Activated naive CD8-positive, alpha-beta T cell treated with anti-CD3 and anti-CD28 coated beads, Interleukin-2, amount 50 U/mL, for 24 hours (primary cell): ENCODE results near the gene GXYLT2.
A peak's percentile ranks its signal among the peaks of the same experiment; 100 is the strongest.

Source experiments
- ATAC-seq: fragments of 150-1000 bp; cut with Tn5 transposase; one replicate; pipeline ENCODE4 v1.10.0; 2021
- DNase-seq: peaks from one replicate; pipeline ENCODE4 v3.0.0; 2021
- H3K27ac Mint-ChIP-seq: one replicate; pipeline ENCODE4 v1.8.0; 2021; ENCODE audit warnings: mild to moderate bottlenecking, mixed read lengths
- H3K27me3 Mint-ChIP-seq: one replicate; pipeline ENCODE4 v1.8.0; 2021; ENCODE audit warnings: mixed read lengths
- H3K36me3 Mint-ChIP-seq: one replicate; pipeline ENCODE4 v1.8.0; 2021; ENCODE audit warnings: low read depth, mixed read lengths
- H3K4me1 Mint-ChIP-seq: one replicate; pipeline ENCODE4 v1.8.0; 2021; ENCODE audit warnings: mixed read lengths
- H3K4me3 Mint-ChIP-seq: one replicate; pipeline ENCODE4 v1.8.0; 2021; ENCODE audit warnings: mild to moderate bottlenecking, moderate library complexity, mixed read lengths
- H3K9me3 Mint-ChIP-seq: one replicate; pipeline ENCODE4 v1.8.0; 2021; ENCODE audit warnings: mixed read lengths

GXYLT2 gene

GRCh38 chr3:72887705-72888545, at the start of gene GXYLT2:
Gene GXYLT2 (plus strand): TSS chr3:72888046. CDS start chr3:72888234, 188 bp downstream.
- H3K36me3 Mint-ChIP-seq = peaks cover 4% of the 10 kb centered on the region
- H3K4me1 Mint-ChIP-seq = peaks cover 19% of the 10 kb centered on the region
- H3K27ac Mint-ChIP-seq = no peak within 1 kb of the TSS
- ATAC-seq (peak; percentile 84), DNase-seq (peak; percentile 38)
- H3K4me3 Mint-ChIP-seq = peak within 1 kb of the TSS; percentile 78
- H3K9me3 Mint-ChIP-seq = peaks cover 5% of the 10 kb centered on the region
- peaks cover 84% of the 10 kb centered on the region for H3K27me3 Mint-ChIP-seq

GRCh38 chr3:72839057-72839456, 48.8 kb upstream of the GXYLT2 start:
- Mint-ChIP-seq H3K9me3 (no peaks in the 10 kb centered on the region), H3K27me3 (no peaks in the 10 kb centered on the region), H3K4me1 (peaks cover 5% of the 10 kb centered on the region), H3K27ac (no peak overlapping the region), H3K4me3 (no peak overlapping the region), H3K36me3 (peaks cover 46% of the 10 kb centered on the region)
- DNase-seq (no peak), ATAC-seq (no peak)

- Mint-ChIP-seq H3K27me3 (no peaks in the 10 kb centered on the region), H3K4me1 (peaks cover 55% of the 10 kb centered on the region), H3K27ac (peak overlapping the region; percentile 75), H3K9me3 (no peaks in the 10 kb centered on the region), H3K4me3 (peak overlapping the region; percentile 3), H3K36me3 (peaks cover 29% of the 10 kb centered on the region)
- DNase-seq (no peak), ATAC-seq (peak; percentile 22)
These were observed 43.3 kb upstream of the GXYLT2 start for GRCh38 chr3:72844436-72844993.

- no peak for DNase-seq
- Mint-ChIP-seq H3K27me3 (no peaks in the 10 kb centered on the region), H3K4me1 (peaks cover 59% of the 10 kb centered on the region), H3K4me3 (peak overlapping the region; percentile 96), H3K27ac (no peak overlapping the region), H3K36me3 (peaks cover 22% of the 10 kb centered on the region), H3K9me3 (no peaks in the 10 kb centered on the region)
- ATAC-seq = no peak
These were observed 41.7 kb upstream of the GXYLT2 start for GRCh38 chr3:72846166-72846565.

- peak overlapping the region; percentile 96 for H3K4me3 Mint-ChIP-seq
These were observed 40.6 kb upstream of the GXYLT2 start for GRCh38 chr3:72847282-72847681.

GRCh38 chr3:72847751-72848702, 39.8 kb upstream of the GXYLT2 start, which contains the start of gene SHQ1:
Gene SHQ1 (minus strand): TSS chr3:72848445. CDS start chr3:72848340, 105 bp downstream.
- peaks cover 10% of the 10 kb centered on the region for H3K36me3 Mint-ChIP-seq
- DNase-seq = peak; percentile 97
- peaks cover 62% of the 10 kb centered on the region for H3K4me1 Mint-ChIP-seq
- H3K9me3 Mint-ChIP-seq = no peaks in the 10 kb centered on the region
- peak within 1 kb of the TSS; percentile 94 for H3K27ac Mint-ChIP-seq
- H3K4me3 Mint-ChIP-seq = peak within 1 kb of the TSS; percentile 96
- peak; percentile 91 for ATAC-seq
- H3K27me3 Mint-ChIP-seq = no peaks in the 10 kb centered on the region

More at GRCh38 chr3:72847282-72847681, 40.6 kb upstream of the GXYLT2 start:
- no peaks in the 10 kb centered on the region for H3K27me3 Mint-ChIP-seq
- ATAC-seq (no peak), DNase-seq (no peak)
- peaks cover 11% of the 10 kb centered on the region for H3K36me3 Mint-ChIP-seq
- no peaks in the 10 kb centered on the region for H3K9me3 Mint-ChIP-seq
- H3K4me1 Mint-ChIP-seq = peaks cover 62% of the 10 kb centered on the region
- H3K27ac Mint-ChIP-seq = peak overlapping the region; percentile 94

GRCh38 chr3:72848703-72849081, 39.2 kb upstream of the GXYLT2 start:
- H3K4me1 Mint-ChIP-seq = peaks cover 61% of the 10 kb centered on the region
- DNase-seq (peak; percentile 20), ATAC-seq (peak; percentile 12)

GRCh38 chr3:72855001-72855400, 32.8 kb upstream of the GXYLT2 start:
- ATAC-seq = no peak

More at GRCh38 chr3:72848703-72849081, 39.2 kb upstream of the GXYLT2 start:
- Mint-ChIP-seq H3K9me3 (no peaks in the 10 kb centered on the region), H3K27me3 (no peaks in the 10 kb centered on the region), H3K4me3 (peak overlapping the region; percentile 96), H3K27ac (peak overlapping the region; percentile 94), H3K36me3 (peaks cover 6% of the 10 kb centered on the region)

GRCh38 chr3:72860053-72860452, 27.8 kb upstream of the GXYLT2 start:
- no peak overlapping the region for H3K4me3 Mint-ChIP-seq
- H3K9me3 Mint-ChIP-seq = no peaks in the 10 kb centered on the region
- no peak overlapping the region for H3K27ac Mint-ChIP-seq
- H3K36me3 Mint-ChIP-seq = no peaks in the 10 kb centered on the region
- DNase-seq (no peak), ATAC-seq (no peak)
- no peaks in the 10 kb centered on the region for H3K27me3 Mint-ChIP-seq
- no peaks in the 10 kb centered on the region for H3K4me1 Mint-ChIP-seq

More at GRCh38 chr3:72855001-72855400, 32.8 kb upstream of the GXYLT2 start:
- no peaks in the 10 kb centered on the region for H3K27me3 Mint-ChIP-seq
- H3K4me1 Mint-ChIP-seq = peaks cover 2% of the 10 kb centered on the region
- no peaks in the 10 kb centered on the region for H3K36me3 Mint-ChIP-seq
- DNase-seq = no peak
- no peaks in the 10 kb centered on the region for H3K9me3 Mint-ChIP-seq
- H3K27ac Mint-ChIP-seq = no peak overlapping the region
- no peak overlapping the region for H3K4me3 Mint-ChIP-seq

- DNase-seq (no peak), ATAC-seq (no peak)
- no peaks in the 10 kb centered on the region for H3K36me3 Mint-ChIP-seq
- no peaks in the 10 kb centered on the region for H3K4me1 Mint-ChIP-seq
- no peak overlapping the region for H3K27ac Mint-ChIP-seq
- no peaks in the 10 kb centered on the region for H3K27me3 Mint-ChIP-seq
- H3K9me3 Mint-ChIP-seq = no peaks in the 10 kb centered on the region
- no peak overlapping the region for H3K4me3 Mint-ChIP-seq
These were observed 27.0 kb upstream of the GXYLT2 start for GRCh38 chr3:72860846-72861245.

- Mint-ChIP-seq H3K36me3 (no peaks in the 10 kb centered on the region), H3K9me3 (no peaks in the 10 kb centered on the region), H3K27me3 (no peaks in the 10 kb centered on the region), H3K4me3 (no peak overlapping the region), H3K27ac (no peak overlapping the region), H3K4me1 (no peaks in the 10 kb centered on the region)
- ATAC-seq = no peak
- no peak for DNase-seq
These were observed 25.3 kb upstream of the GXYLT2 start for GRCh38 chr3:72862314-72863090.

GRCh38 chr3:72872183-72872582, 15.7 kb upstream of the GXYLT2 start:
- no peak overlapping the region for H3K4me3 Mint-ChIP-seq
- H3K9me3 Mint-ChIP-seq = no peaks in the 10 kb centered on the region
- no peak overlapping the region for H3K27ac Mint-ChIP-seq
- no peaks in the 10 kb centered on the region for H3K4me1 Mint-ChIP-seq
- no peaks in the 10 kb centered on the region for H3K36me3 Mint-ChIP-seq
- ATAC-seq (no peak), DNase-seq (no peak)
- H3K27me3 Mint-ChIP-seq = peaks cover 6% of the 10 kb centered on the region

GRCh38 chr3:72887343-72887704, 522 bp upstream of the GXYLT2 start:
- Mint-ChIP-seq H3K27ac (no peak overlapping the region), H3K9me3 (peaks cover 5% of the 10 kb centered on the region), H3K27me3 (peaks cover 78% of the 10 kb centered on the region), H3K4me1 (peaks cover 19% of the 10 kb centered on the region), H3K4me3 (peak overlapping the region; percentile 78), H3K36me3 (peaks cover 4% of the 10 kb centered on the region)
- ATAC-seq (no peak), DNase-seq (no peak)
